ENCODE results near the gene RABL6. TPM values are rescaled to one million over a fixed set of nuclear protein-coding genes. Genes with fewer than 3 reads are reported as not detected.
"Not testable (repeated sequence)": the region's sequence is repeated elsewhere in the genome, so short reads cannot be mapped to it uniquely, and the experiment has no call there.

The RABL6 gene
- total RNA-seq, 1 donor, result 64.8 TPM

- no peaks in the 10 kb centered on the region for H3K79me2 ChIP-seq (ENCODE audit: insufficient read depth, low read length)
- DNase-seq (ENCODE audit: insufficient read length, low spot score, missing footprints), result no peak
- H4K20me1 ChIP-seq (ENCODE audit: insufficient read depth, low read length), result peaks cover 3% of the 10 kb centered on the region
- no peaks in the 10 kb centered on the region for H3K4me1 ChIP-seq (ENCODE audit: insufficient read depth, low read length)
- H3K9me3 ChIP-seq (ENCODE audit: low read depth, low read length), result no peaks in the 10 kb centered on the region
- no peak overlapping the region for H3K4me2 ChIP-seq (ENCODE audit: insufficient read depth, low read length)
- no peaks in the 10 kb centered on the region for H3K27me3 ChIP-seq (ENCODE audit: insufficient read depth, low read length)
- no peak overlapping the region for H3K4me3 ChIP-seq (ENCODE audit: insufficient read depth, low read length)
- no peak for TF ChIP-seq CTCF (IDR thresholded peaks at IDR 0.05; ENCODE audit: extremely low read depth, low read depth, low read length)
- no peak overlapping the region for H2AFZ ChIP-seq (ENCODE audit: low read length)
- peaks cover 21% of the 10 kb centered on the region for H3K36me3 ChIP-seq (ENCODE audit: insufficient read depth, low read length)
- no peak overlapping the region for H3K27ac ChIP-seq (ENCODE audit: low read depth, low read length)
Measured at GRCh38 chr9:136835162-136835931, 27.6 kb downstream of the RABL6 start.

- no peak for DNase-seq (ENCODE audit: insufficient read length, low spot score, missing footprints)
- H3K4me2 ChIP-seq (ENCODE audit: insufficient read depth, low read length), result no peak overlapping the region
- TF ChIP-seq CTCF (IDR thresholded peaks at IDR 0.05; ENCODE audit: extremely low read depth, low read depth, low read length), result no peak
- no peak overlapping the region for H2AFZ ChIP-seq (ENCODE audit: low read length)
- no peaks in the 10 kb centered on the region for H3K27me3 ChIP-seq (ENCODE audit: insufficient read depth, low read length)
- H3K4me3 ChIP-seq (ENCODE audit: insufficient read depth, low read length), result no peak overlapping the region
- no peaks in the 10 kb centered on the region for H3K79me2 ChIP-seq (ENCODE audit: insufficient read depth, low read length)
- peaks cover 1% of the 10 kb centered on the region for H3K4me1 ChIP-seq (ENCODE audit: insufficient read depth, low read length)
- H3K36me3 ChIP-seq (ENCODE audit: insufficient read depth, low read length), result peaks cover 15% of the 10 kb centered on the region
- H4K20me1 ChIP-seq (ENCODE audit: insufficient read depth, low read length), result peaks cover 1% of the 10 kb centered on the region
- H3K27ac ChIP-seq (ENCODE audit: low read depth, low read length), result no peak overlapping the region
- H3K9me3 ChIP-seq (ENCODE audit: low read depth, low read length), result no peaks in the 10 kb centered on the region
Measured at GRCh38 chr9:136835932-136836904, 28.5 kb downstream of the RABL6 start.

- H3K36me3 ChIP-seq (ENCODE audit: insufficient read depth, low read length), result peaks cover 10% of the 10 kb centered on the region
- no peaks in the 10 kb centered on the region for H3K9me3 ChIP-seq (ENCODE audit: low read depth, low read length)
- peaks cover 6% of the 10 kb centered on the region for H4K20me1 ChIP-seq (ENCODE audit: insufficient read depth, low read length)
- no peaks in the 10 kb centered on the region for H3K79me2 ChIP-seq (ENCODE audit: insufficient read depth, low read length)
- no peak overlapping the region for H2AFZ ChIP-seq (ENCODE audit: low read length)
- DNase-seq (ENCODE audit: insufficient read length, low spot score, missing footprints), result no peak
- H3K27me3 ChIP-seq (ENCODE audit: insufficient read depth, low read length), result no peaks in the 10 kb centered on the region
- no peak overlapping the region for H3K4me2 ChIP-seq (ENCODE audit: insufficient read depth, low read length)
- no peak overlapping the region for H3K27ac ChIP-seq (ENCODE audit: low read depth, low read length)
- no peak for TF ChIP-seq CTCF (IDR thresholded peaks at IDR 0.05; ENCODE audit: extremely low read depth, low read depth, low read length)
- H3K4me1 ChIP-seq (ENCODE audit: insufficient read depth, low read length), result peaks cover 11% of the 10 kb centered on the region
- H3K4me3 ChIP-seq (ENCODE audit: insufficient read depth, low read length), result no peak overlapping the region
Measured at GRCh38 chr9:136837146-136837855, 29.6 kb downstream of the RABL6 start.

GRCh38 chr9:136837856-136838277 is 30.1 kb downstream of the RABL6 start:
- not testable (repeated sequence) for H2AFZ ChIP-seq (ENCODE audit: low read length); H3K27ac ChIP-seq (ENCODE audit: low read depth, low read length); H3K4me3 ChIP-seq (ENCODE audit: insufficient read depth, low read length); DNase-seq (ENCODE audit: insufficient read length, low spot score, missing footprints); H3K79me2 ChIP-seq (ENCODE audit: insufficient read depth, low read length); H3K27me3 ChIP-seq (ENCODE audit: insufficient read depth, low read length); H3K4me2 ChIP-seq (ENCODE audit: insufficient read depth, low read length); H3K9me3 ChIP-seq (ENCODE audit: low read depth, low read length); H4K20me1 ChIP-seq (ENCODE audit: insufficient read depth, low read length)
- Histone ChIP-seq H3K4me1 (ENCODE audit: insufficient read depth, low read length) (peaks cover 14% of the 10 kb centered on the region), H3K36me3 (ENCODE audit: insufficient read depth, low read length) (peaks cover 10% of the 10 kb centered on the region)
